Measurements from ENCODE around the gene PNMA1. TPM values are rescaled to one million over a fixed set of nuclear protein-coding genes. Genes with fewer than 3 reads are reported as not detected.

Gene PNMA1
- total and polyA plus RNA-seq, 2 donors (not counting 1 experiment from before 2014, with no cell fraction given) = 9.5 to 31.6 TPM

- no peaks in the 10 kb centered on the region for H3K27me3 ChIP-seq (replicated peaks in 1 of 4; ENCODE audit: control extremely low read depth in 1 of 4, control insufficient read depth in 3 of 4, insufficient read depth in 4 of 4, low read length in 3 of 4)
- H3K9ac ChIP-seq (ENCODE audit: low read length) = no peak overlapping the region
- peaks cover 35 to 43% of the 10 kb centered on the region in 2 donors for H3K4me1 ChIP-seq (ENCODE audit: control insufficient read depth in 2 of 2, insufficient read depth in 2 of 2, low read length in 2 of 2)
- H3K36me3 ChIP-seq (replicated peaks in 1 of 2; ENCODE audit: control extremely low read depth in 1 of 2, control insufficient read depth in 1 of 2, extremely low read depth in 1 of 2, insufficient read depth in 2 of 2, low read length in 1 of 2) = peaks cover 3 to 57% of the 10 kb centered on the region in 2 experiments
- no peak overlapping the region for H3K4me3 Mint-ChIP-seq
- H3K27ac ChIP-seq (ENCODE audit: low read length in 2 of 2) = no peak overlapping the region
- no peak overlapping the region for H2AFZ ChIP-seq (ENCODE audit: insufficient read depth, low read depth, low read length, poor library complexity, severe bottlenecking)
- 96% methylated on average over 20 of the region's 22 CpGs for WGBS (ENCODE audit: insufficient coverage)
- TF ChIP-seq EZH2 (IDR thresholded peaks at IDR 0.05; ENCODE audit: borderline replicate concordance, insufficient read depth, low read depth, low read length, poor library complexity, severe bottlenecking) (no peak), CTCF (IDR thresholded peaks at IDR 0.05) (no peak)
- DNase-seq (no peak), ATAC-seq (ENCODE audit: low read depth) (no peak)
- H3K4me2 ChIP-seq (replicated peaks; ENCODE audit: low read depth, low read length, poor library complexity, severe bottlenecking) = no peak overlapping the region
- no peak overlapping the region for H3K27ac Mint-ChIP-seq
- H3K27me3 Mint-ChIP-seq = no peaks in the 10 kb centered on the region
- no peak overlapping the region for H3K4me3 ChIP-seq (ENCODE audit: control extremely low read depth in 1 of 5, extremely low read depth in 1 of 5, insufficient read depth in 1 of 5, low read depth in 2 of 5, low read length in 4 of 5)
- H3K4me1 Mint-ChIP-seq = peaks cover 47% of the 10 kb centered on the region
- H3K9me3 ChIP-seq (ENCODE audit: control extremely low read depth in 1 of 3, control insufficient read depth in 2 of 3, insufficient read depth in 1 of 3, low read length in 2 of 3) = no peaks in the 10 kb centered on the region
- peaks cover 82% of the 10 kb centered on the region for H4K20me1 ChIP-seq (ENCODE audit: control insufficient read depth, insufficient read depth, low read length, poor library complexity, severe bottlenecking)
- intact Hi-C loops (cut with micrococcal nuclease) = no loop called here
- no peaks in the 10 kb centered on the region for H3K9me3 Mint-ChIP-seq (ENCODE audit: insufficient read depth)
- POLR2A ChIA-PET = interaction anchor here (1.1 kb wide), 1 partner anchor 21 kb away, joined by 4 read pairs; no protein-coding TSS in a partner anchor
- CTCF ChIA-PET = interaction anchor here (1.0 to 8.9 kb wide), 4 partner anchors 10 to 88 kb away, joined by 3 to 107 read pairs (median 3); a partner anchor contains a TSS
- H3K79me2 ChIP-seq (ENCODE audit: control insufficient read depth, insufficient read depth, low read length) = peaks cover 94% of the 10 kb centered on the region
These were observed 24.5 kb upstream of the PNMA1 start for GRCh38 chr14:73738518-73739173.

GRCh38 chr14:73736842-73737241, 22.7 kb upstream of the PNMA1 start:
- Histone ChIP-seq H3K9me3 (ENCODE audit: control extremely low read depth in 1 of 3, control insufficient read depth in 2 of 3, insufficient read depth in 1 of 3, low read length in 2 of 3) (no peaks in the 10 kb centered on the region), H3K36me3 (replicated peaks in 1 of 2; ENCODE audit: control extremely low read depth in 1 of 2, control insufficient read depth in 1 of 2, extremely low read depth in 1 of 2, insufficient read depth in 2 of 2, low read length in 1 of 2) (peaks cover 3 to 67% of the 10 kb centered on the region in 2 experiments), H2AFZ (ENCODE audit: insufficient read depth, low read depth, low read length, poor library complexity, severe bottlenecking) (no peak overlapping the region), H3K9ac (ENCODE audit: low read length) (no peak overlapping the region), H3K4me1 (ENCODE audit: control insufficient read depth in 2 of 2, insufficient read depth in 2 of 2, low read length in 2 of 2) (peaks cover 17 to 25% of the 10 kb centered on the region in 2 donors), H3K27me3 (replicated peaks in 1 of 4; ENCODE audit: control extremely low read depth in 1 of 4, control insufficient read depth in 3 of 4, insufficient read depth in 4 of 4, low read length in 3 of 4) (no peaks in the 10 kb centered on the region), H3K4me2 (replicated peaks; ENCODE audit: low read depth, low read length, poor library complexity, severe bottlenecking) (no peak overlapping the region), H3K27ac (ENCODE audit: low read length in 2 of 2) (no peak overlapping the region), H3K79me2 (ENCODE audit: control insufficient read depth, insufficient read depth, low read length) (peaks cover 88% of the 10 kb centered on the region), H4K20me1 (ENCODE audit: control insufficient read depth, insufficient read depth, low read length, poor library complexity, severe bottlenecking) (peaks cover 68% of the 10 kb centered on the region), H3K4me3 (ENCODE audit: control extremely low read depth in 1 of 5, extremely low read depth in 1 of 5, insufficient read depth in 1 of 5, low read depth in 2 of 5, low read length in 4 of 5) (no peak overlapping the region)
- no peak overlapping the region for H3K4me3 Mint-ChIP-seq
- no peak for TF ChIP-seq CTCF (IDR thresholded peaks at IDR 0.05)
- TF ChIP-seq EZH2 (IDR thresholded peaks at IDR 0.05; ENCODE audit: borderline replicate concordance, insufficient read depth, low read depth, low read length, poor library complexity, severe bottlenecking) = no peak
- WGBS (ENCODE audit: insufficient coverage) = 95% methylated on average over 6 of the region's 13 CpGs
- no peaks in the 10 kb centered on the region for H3K9me3 Mint-ChIP-seq (ENCODE audit: insufficient read depth)
- CTCF ChIA-PET = interaction anchor here (1.1 to 14.3 kb wide), 2 partner anchors 9 to 90 kb away, joined by 3 to 299 read pairs; no protein-coding TSS in a partner anchor
- H3K4me1 Mint-ChIP-seq = peaks cover 33% of the 10 kb centered on the region
- H3K27ac Mint-ChIP-seq = peak overlapping the region; percentile 67
- no peaks in the 10 kb centered on the region for H3K27me3 Mint-ChIP-seq
- POLR2A ChIA-PET = interaction anchor here (0.6 kb wide), 1 partner anchor 67 kb away, joined by 3 read pairs; no protein-coding TSS in a partner anchor
- DNase-seq (no peak), ATAC-seq (ENCODE audit: low read depth) (no peak)
- intact Hi-C loops (cut with micrococcal nuclease) = no loop called here
